GM19239 (cell line): ENCODE measurements around the gene ARMH3.

Experiments
- DNase-seq: peaks from one replicate; pipeline ENCODE4 v3.0.0; 2011; ENCODE audit warnings: low spot score; ENCODE audit not compliant: insufficient read length
- FAIRE-seq: peaks from 2 replicates; lab custom pipeline; 2011; peaks lifted over from hg19 to GRCh38; lab: Jason Lieb, UNC

Gene ARMH3

DNA sequence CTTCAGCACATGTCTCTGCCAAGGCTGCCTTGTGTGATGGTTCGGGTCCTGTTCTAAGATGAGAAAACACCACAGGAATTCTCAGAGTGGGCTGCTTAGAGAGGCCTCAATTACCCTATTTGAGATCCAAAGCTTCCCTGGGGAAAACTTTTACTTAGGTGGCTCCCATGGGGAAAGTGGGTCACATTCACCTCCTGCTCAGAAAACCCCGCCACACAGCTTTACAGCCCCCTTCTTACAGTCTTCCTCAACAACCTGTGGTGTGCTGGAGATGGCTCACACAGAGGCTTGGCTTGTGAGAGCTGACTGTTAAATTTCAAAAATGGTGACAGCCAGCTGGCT is 175.8 kb downstream of the ARMH3 start:
- DNase-seq (no peak), FAIRE-seq (no peak)

DNA sequence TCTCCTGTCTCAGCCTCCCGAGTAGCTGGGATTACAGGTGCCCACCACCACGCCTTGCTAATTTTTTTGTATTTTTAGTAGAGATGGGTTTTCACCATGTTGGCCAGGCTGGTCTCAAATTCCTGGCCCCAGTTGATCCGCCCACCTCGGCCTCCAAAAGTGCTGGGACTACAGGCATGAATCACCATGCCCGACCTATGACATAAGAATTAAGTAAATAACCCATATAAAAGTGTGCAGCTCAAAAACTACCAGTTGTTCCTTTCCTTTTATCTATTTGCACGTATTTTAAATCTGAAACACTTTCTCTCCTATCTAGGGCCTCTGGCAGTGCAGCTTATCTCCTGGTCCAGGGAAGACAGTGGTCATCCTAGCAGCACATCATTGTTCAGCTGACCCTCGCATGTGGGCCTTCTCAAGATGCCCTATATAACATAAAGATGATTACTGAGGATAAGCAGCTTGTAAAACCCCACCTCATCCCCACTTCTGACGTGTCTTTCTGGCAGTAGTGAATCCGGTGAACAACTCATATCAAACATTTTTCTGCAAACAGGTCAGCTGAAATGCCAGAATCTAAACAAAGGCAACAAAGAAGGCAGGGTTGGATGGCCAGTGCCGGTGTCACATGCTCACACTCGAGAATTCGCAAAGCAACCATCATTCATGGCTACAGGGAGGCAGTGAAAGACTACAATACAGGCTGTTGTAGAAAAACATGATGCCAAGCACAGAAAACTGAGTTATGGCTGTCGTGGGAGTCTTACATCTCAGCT is 176.3 kb downstream of the ARMH3 start:
- DNase-seq (no peak), FAIRE-seq (no peak)

DNA sequence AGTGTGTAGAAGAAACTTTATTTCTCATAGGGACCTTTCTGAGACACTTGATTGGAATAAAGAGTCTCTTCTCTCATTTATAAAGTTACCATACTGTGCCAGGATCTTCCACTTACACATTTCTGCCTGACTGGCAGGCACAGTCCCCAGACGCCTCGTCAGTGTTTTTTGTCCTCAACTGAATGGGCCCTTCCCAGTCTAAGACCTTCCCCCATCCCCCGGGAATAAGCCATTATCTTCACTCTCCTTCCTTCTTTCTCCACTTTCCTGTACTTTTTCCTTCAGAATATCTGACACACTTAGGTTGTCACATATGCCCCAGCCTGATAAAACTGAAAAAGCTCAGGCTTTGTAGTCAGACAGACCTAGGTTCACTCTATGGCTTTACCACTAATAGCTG is 177.1 kb downstream of the ARMH3 start:
- FAIRE-seq, result no peak
- DNase-seq, result no peak

DNA sequence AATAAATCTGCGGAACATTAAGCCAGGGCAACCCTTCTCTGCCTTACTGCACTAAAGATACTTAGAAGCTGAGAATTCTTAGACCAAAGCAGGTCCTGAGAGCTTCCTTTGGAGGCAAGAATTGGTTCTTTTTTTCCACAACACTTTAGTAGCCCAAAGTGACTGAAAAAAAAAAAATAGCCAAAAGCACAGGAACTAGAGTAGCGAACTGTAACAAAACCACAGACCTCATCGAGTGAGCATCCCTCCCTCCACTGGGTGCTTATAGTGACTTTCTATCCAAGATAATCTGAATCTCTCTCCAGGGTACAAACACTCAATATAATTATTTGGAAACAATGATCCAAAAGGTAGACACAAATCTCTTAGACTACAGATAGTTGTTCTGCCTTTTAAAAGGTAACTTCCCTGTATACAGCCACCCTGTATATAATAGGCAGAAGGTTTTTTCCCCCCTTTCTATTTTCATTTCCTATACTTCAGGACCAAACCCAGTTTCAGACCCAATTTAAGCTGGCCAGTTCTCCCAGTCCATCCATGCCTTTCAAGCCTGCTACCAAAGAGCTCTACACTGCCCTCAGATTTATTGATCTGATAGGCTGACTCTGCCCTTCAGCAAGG is 180.8 kb downstream of the ARMH3 start:
- no peak for DNase-seq
- FAIRE-seq, result peak; percentile 52

DNA sequence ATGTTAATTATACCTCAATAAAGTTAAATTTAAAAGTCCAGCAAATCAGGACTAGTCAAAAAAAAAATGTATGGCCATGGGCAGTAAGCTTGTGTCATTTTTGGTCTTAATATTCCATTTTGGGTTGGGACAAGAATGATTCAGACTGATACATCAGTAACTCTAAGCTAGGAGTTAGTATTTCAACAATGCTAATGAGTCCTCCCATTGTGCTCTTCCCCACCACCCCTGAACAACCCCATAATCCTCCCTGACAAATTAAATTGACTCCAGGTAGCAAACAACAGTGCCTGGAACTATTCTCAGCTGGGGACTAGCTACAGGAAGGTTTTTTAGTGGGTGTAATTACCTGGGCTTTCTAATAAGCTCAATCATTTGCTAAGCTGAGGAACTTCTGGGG is 181.7 kb downstream of the ARMH3 start:
- FAIRE-seq (peak; percentile 59), DNase-seq (no peak)

DNA sequence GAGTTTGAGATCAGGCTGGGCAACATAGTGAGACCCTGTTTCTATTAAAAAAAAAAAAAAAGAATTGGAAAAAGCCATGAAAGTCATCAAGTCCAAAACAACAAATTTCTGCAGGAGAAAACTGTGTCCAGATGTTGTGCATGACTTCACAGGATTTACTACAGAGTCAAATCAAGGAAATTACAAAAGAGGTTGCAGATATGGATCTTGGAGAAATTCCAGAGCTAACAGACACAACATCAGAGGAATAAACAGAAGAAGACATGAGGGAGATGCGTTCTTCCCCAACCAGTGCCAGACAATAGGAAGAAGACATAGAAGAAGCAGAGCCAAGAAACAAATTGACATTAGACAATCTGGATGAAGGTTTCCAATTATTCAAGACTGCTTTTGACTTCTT is 188.0 kb downstream of the ARMH3 start:
- FAIRE-seq, result no peak

DNA sequence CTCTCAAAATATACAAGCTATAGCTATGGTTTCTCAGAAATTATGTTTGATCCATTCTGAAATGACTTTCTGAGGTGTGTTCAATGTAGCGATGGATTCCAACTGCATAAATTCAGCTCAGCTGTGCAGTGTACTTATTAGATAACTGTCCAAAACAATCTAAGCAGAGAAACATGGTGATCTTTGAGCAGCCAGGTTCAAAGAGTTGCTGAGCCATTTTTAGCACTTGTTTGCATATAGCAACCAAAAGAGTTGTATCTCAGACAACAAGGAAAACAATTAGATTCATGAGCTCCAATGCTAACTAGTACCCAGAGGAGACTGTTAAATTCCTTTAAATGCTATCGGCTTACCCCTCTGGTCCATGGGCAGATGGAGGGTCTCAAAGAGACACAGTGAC is 196.4 kb downstream of the ARMH3 start:
- FAIRE-seq, result no peak

More for the DNA sequence above, 188.0 kb downstream of the ARMH3 start:
- no peak for DNase-seq

DNA sequence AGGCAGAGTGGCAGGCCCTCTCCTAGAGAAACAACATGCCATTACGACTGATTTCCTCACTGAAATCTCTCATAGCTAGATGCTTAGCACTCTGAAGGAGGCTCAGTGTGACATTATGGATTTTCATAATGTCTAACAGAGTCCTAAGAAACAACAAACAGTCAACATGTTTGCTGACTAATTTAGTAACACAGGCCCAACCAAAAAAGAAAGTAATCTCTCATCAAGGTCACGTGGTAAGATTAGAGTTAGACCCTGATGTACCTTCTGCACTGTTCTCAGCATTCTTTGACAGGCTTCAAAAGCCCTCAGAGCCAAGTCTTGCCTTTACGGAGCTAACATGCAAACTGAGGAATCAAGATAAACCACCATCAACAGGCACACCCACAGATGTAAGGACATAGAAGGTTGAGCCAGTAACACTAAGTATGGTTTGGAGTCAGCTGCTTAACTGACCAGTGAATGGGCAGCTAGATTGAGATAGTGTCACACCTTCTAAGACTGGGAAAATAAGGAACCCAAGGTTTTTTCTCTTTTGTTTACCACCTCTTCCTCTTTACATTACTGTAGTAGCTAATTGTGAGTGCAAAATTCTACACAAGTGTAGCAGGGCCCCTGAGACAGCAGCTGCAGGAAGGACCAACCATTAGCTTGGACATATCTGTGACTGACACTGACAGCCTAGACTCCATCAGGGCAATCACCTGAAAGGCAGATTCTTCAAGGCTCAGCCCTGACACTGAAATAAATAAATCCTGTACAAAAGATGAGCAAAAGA is 197.1 kb downstream of the ARMH3 start:
- FAIRE-seq, result peak; percentile 92

More for the DNA sequence above, 196.4 kb downstream of the ARMH3 start:
- DNase-seq, result no peak

DNA sequence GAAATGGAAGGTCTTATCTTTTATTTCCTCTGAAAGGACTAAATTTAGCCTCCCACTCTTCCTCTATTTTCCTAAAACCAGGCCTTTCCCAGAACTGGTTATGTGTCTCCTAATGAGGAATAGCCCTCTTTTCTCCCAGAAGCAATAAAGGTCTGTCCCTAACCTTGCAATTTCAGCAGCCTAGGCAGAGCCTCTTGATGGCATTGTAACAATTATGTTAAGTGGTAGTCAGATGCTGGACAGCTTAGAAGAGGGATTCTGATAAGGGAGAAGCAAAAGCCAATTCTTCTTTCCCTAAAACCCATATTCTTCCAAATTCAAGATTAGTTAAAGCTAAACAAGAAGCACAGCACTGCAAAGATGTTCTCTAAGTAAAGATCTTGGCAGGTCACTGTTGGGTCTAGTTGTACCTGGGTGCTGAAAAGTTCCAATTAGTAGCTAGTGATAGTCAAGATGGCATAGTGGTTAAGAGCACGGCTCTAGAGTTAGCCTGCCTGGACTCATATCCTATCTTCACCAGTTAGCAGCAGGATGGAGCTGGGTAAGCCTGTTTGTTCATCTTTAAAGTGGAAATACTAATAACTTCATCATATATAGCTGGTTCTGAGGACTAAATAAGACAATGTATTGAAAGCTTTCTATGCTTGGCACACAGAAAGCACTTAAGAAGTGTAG is 198.0 kb downstream of the ARMH3 start:
- peak; percentile 64 for FAIRE-seq
- DNase-seq, result no peak

More for the DNA sequence above, 197.1 kb downstream of the ARMH3 start:
- peak; percentile 41 for DNase-seq

DNA sequence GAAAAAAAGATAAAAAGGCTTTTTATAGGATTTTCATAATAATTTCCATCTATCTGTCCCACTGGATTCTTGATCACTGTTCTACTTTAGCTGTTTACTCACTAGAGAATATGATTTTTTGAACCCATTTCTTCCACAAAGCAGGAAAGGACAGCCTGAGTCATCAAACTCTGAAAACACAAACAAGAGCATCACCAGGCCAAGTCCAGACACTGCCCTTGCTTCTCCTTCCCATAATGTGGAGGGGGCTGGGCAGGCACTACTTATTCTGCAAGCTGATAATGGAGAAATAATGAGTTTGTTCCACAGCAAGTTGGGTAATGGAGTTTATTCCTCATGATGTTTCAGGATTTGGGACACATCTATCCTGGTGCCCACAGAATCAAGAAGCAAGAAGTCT is 199.3 kb downstream of the ARMH3 start:
- FAIRE-seq (no peak), DNase-seq (no peak)

DNA sequence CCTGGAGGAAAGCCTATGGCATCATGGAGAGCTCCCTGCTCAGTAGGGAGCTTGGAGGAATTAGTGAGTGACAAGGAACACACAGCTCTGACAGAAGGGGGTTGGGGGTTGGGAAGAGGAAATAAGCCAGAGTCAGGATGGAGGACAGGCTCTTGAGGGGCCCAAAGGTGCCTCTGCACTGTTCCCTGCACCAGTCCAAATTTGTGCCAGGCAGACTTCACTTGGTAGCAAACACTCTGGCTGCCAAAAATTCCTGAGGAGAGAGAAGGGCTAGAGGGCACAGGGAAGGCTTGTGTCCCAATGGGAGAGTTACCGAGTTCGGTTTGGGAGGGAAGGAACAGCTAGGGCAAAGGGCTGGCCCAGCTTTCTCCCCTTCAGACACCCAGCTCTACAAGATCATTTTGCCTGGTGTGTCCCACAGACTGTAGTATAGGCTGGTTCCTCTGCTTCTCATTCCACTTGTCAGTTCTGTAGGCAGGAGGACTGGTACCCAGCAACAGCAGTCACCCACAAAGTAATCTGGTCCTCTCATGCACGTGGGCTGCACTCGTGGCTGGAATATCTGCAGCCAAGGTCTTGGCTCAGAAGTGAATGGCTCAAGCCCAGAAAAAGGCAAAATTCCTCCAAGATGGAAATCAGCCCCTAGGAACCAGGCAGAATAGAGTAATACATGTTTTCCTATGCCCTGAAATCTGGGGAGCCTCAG is 204.4 kb downstream of the ARMH3 start:
- DNase-seq (no peak), FAIRE-seq (no peak)

DNA sequence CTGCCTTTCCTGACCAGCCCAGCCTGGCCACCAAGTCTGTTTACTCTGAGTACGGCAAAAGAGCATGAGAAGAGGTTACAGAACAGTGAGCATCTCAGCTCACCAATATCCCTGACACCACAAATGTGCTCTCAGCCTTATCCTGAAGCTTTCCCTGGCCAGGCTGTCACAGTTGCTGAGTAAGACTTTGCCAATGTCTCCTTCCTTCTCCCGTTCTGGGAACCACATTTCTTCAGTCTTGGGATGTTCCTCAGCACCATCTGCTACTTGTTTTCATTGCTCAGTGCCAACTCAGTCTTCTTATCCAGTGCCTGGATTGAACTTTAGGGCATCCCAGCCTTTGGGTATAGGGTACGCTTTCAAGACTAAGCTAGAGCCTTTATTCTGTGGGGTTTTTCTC is 205.2 kb downstream of the ARMH3 start:
- FAIRE-seq, result no peak
- no peak for DNase-seq

DNA sequence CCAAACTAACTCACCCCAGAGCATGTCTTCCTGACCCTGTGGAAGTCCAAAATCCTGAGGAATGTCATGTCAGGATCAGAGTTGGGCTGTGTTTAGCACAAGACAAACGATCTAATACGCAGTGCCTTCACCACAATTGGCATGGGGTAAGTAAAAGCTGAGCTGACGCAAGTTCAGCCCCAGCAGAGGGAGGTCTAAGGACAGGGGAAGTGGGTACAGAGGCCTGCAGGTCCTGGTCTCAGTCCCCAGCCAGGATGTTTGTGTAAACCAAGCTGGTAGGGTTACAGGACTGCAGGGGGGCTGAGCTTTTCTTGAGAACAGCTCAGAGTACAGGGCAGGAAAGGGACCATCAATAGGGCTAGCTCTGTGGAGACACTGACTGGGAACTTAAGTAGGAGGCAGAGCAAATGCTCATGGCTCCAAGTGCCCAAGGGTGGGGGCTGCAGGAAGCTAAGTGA is 207.1 kb downstream of the ARMH3 start:
- FAIRE-seq (no peak), DNase-seq (no peak)

DNA sequence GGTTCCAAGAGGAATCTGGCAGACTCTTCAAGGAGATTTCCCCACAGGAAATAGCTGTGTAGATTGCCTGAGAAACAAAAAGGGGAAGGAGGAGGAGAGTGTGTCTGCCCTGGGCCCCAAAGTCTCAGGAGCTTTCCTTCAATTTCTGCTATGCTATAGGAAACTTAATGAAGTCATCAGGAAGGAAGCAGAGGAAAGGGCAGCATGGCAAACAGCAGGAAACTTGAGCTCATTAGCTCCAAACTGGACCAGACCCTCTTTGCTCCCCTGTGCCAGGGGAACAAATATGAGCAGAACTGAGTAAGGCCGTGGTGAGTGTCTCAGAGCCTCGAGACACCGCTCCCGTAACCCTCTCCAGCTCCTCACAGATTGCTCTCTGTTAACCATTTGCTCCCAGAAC is 207.6 kb downstream of the ARMH3 start:
- no peak for FAIRE-seq
- no peak for DNase-seq

DNA sequence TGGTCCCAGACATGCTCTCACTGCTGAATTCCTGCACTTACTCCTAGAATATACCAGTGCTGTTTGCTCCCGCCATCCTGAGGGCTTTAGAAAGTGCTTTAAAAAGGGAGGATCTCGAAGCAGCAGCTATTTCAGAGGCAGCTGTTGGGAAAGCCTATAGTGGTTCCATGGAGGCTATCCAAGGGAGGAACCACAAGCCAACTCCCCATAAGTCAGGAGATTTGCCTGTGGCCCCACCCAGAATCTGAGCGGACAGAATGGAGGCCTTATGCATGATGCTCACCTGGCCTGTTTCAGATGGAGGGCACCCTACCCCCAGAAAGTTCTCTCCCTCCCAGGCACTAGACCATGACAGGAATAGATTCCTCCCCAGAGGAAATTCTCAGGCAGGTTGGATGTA is 210.1 kb downstream of the ARMH3 start:
- DNase-seq (no peak), FAIRE-seq (no peak)

DNA sequence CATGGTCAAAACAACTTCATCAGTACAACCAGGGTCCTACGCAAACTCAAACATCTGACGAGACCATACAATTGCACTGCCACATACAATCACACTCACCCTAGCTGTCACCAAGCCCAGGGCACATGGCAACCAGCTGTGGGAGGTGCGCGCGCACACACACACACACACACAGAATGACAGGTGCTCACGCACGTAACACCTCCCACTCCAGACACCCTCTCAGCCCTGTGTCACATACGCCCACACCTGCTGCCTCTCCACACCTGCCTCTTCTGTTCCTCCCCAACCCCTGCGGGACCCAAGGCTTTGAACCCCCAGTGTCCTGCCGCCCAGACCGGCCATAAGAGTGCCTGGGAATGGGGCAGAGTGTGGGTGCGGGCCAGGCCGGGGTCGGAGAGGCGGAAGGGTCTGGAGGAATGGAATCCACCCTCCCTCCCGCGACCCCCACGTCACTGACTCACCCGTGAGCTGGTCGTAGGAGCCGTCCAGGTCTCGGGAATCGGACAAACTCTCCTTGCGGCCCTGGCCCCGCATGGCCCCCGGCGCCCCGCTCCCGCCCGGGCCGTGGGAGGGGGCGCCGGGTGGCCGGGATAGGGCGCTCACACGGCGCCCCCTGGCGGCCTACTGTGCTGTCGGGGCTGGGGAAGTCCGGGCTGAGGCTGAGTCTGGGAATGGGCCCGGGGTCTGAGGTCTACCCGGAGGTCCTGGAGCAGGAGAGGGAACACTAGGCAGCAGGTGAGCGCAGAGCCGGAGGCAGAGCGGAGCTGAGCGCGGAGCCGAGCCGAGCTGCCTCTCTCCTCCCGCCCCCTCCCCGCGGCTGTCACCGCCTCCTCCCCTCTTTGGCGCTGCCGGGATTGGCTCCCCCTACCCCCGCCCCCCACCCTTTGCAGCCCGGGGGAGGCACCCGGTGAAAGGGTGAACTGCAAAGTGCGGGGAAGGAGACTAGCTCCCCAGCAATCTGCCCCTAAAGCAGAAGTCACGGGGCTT is 212.6 kb downstream of the ARMH3 start, which contains the start of gene KCNIP2:
Gene KCNIP2, minus strand, starts transcription at position 769 of the 990 bp plus-strand sequence. Its CDS starts 232 bp downstream, at position 537.
- no peak for FAIRE-seq
- DNase-seq, result no peak

DNA sequence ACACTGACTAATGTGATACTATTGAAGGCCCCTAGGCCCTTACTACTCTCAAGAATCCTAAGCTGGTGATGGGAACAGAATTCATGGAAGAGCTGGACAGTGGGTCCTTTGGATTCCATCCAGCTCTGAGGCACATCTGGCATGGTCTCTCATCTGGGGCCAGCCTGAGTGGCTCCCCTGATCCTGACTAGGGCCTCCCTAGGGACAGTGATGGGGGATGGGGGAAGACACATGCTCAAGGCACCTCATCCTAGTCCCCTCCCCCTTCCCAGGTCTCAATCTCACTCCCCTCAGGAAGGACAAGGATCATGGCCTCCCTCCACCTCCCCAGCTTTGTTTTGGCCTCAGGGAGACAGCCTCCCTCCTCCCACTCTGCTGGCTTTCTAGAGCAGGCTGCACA is 214.1 kb downstream of the ARMH3 start:
- FAIRE-seq (no peak), DNase-seq (no peak)

DNA sequence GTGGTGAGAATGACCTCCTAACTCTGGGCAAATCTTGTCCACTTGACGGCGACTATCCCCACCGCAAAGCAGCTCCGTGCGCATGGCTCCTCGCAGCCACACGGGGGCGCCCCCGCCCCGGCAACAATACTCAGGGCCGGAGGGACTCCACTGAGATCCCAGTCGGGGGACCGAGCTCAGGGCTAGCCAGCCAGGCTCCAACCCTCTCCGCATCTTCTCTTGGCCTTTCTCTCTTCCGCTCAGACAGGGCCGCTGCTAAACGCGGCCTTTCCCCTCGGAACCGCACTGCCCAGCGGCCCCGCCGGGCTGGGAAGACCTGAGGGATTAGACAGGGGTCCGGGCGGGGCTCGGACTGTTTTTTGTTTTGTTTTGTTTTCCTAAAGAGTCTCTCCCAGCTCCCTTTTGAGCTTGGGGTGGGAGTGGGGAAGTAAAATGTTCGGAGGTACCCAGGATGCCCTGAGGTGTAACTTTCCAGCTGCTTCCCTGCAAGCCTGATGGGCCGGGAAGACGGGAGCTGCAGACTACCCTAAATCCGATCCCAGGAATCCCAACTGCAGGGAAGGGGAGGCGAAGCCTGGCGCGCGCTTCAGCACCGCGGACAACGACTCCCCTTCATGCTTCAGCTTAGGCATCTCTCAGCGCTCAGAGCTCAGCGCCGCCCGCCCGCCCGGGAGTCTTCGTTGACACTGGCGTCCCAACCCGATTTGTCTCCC is 215.1 kb downstream of the ARMH3 start:
- peak; percentile 94 for DNase-seq
- FAIRE-seq, result peak; percentile 88
